Mesendoderm (in vitro differentiated cells): ENCODE measurements around the gene BMP7.

ENCODE experiments used
- DNase-seq: peaks from one replicate; pipeline ENCODE4 v3.0.0; 2013
- H2AK5ac ChIP-seq: 2 replicates; pipeline ENCODE4 v1.6.1; 2013; ENCODE audit warnings: low read length, inconsistent platforms
- H2BK120ac ChIP-seq: 2 replicates; pipeline ENCODE4 v1.6.1; 2013; ENCODE audit warnings: low read depth, mild to moderate bottlenecking, low read length, moderate library complexity, mixed read lengths
- H2BK15ac ChIP-seq: replicated peaks from 2 replicates; pipeline ENCODE4 v1.6.1; 2013; ENCODE audit warnings: low read depth, mild to moderate bottlenecking, moderate library complexity
- H2BK5ac ChIP-seq: 2 replicates; pipeline ENCODE4 v1.6.1; 2013; ENCODE audit warnings: low read length, inconsistent platforms
- H3K18ac ChIP-seq: 2 replicates; pipeline ENCODE4 v1.6.1; 2013; ENCODE audit warnings: mild to moderate bottlenecking, low read length, mixed read lengths
- H3K23ac ChIP-seq: one replicate; pipeline ENCODE4 v1.6.1; 2013; ENCODE audit warnings: low read length
- H3K27ac ChIP-seq: 2 replicates; pipeline ENCODE4 v1.5.1; 2013; ENCODE audit warnings: low read depth, mild to moderate bottlenecking, inconsistent platforms, low read length, moderate library complexity
- H3K27me3 ChIP-seq: 2 replicates; pipeline ENCODE4 v1.6.1; 2013; ENCODE audit warnings: low read length, control low read depth, mild to moderate bottlenecking, inconsistent platforms; ENCODE audit not compliant: insufficient read depth, poor library complexity
- H3K36me3 ChIP-seq: 2 replicates; pipeline ENCODE4 v1.6.1; 2013; ENCODE audit warnings: low read length, inconsistent platforms; ENCODE audit not compliant: control insufficient read depth, insufficient read depth
- H3K4ac ChIP-seq: one replicate; pipeline ENCODE4 v1.6.1; 2013; ENCODE audit warnings: low read depth, mild to moderate bottlenecking, low read length, moderate library complexity
- H3K4me1 ChIP-seq: 2 replicates; pipeline ENCODE4 v1.6.1; 2013; ENCODE audit warnings: low read depth, low read length, inconsistent platforms; ENCODE audit not compliant: control insufficient read depth
- H3K4me2 ChIP-seq: 2 replicates; pipeline ENCODE4 v1.6.1; 2013; ENCODE audit warnings: low read length
- H3K4me3 ChIP-seq: 2 replicates; pipeline ENCODE4 v1.5.1; 2013; ENCODE audit warnings: mild to moderate bottlenecking, low read length
- H3K56ac ChIP-seq: one replicate; pipeline ENCODE4 v1.6.1; 2013; ENCODE audit warnings: low read length
- H3K79me1 ChIP-seq: 2 replicates; pipeline ENCODE4 v1.6.1; 2013; ENCODE audit warnings: low read length, inconsistent platforms
- H3K79me2 ChIP-seq: 2 replicates; pipeline ENCODE4 v1.6.1; 2013; ENCODE audit warnings: mild to moderate bottlenecking, low read length; ENCODE audit not compliant: control insufficient read depth, insufficient read depth
- H3K9ac ChIP-seq: 2 replicates; pipeline ENCODE4 v1.6.1; 2013; ENCODE audit warnings: low read length, inconsistent platforms
- H4K5ac ChIP-seq: one replicate; pipeline ENCODE4 v1.6.1; 2013; ENCODE audit warnings: low read length
- H4K8ac ChIP-seq: one replicate; pipeline ENCODE4 v1.6.1; 2013; ENCODE audit warnings: low read depth, mild to moderate bottlenecking, control low read depth, low read length, moderate library complexity
- WGBS: extraction: QIAGEN DNeasy Blood & Tissue Kit; methylation state at CpG from one replicate; pipeline ENCODE4 v1.1.7; 2013; ENCODE audit warnings: low lambda C conversion rate, missing lambda C conversion rate; ENCODE audit not compliant: insufficient coverage; ENCODE audit errors: extremely low coverage; 5-methylcytosine and 5-hydroxymethylcytosine counted together

The BMP7 gene

DNA sequence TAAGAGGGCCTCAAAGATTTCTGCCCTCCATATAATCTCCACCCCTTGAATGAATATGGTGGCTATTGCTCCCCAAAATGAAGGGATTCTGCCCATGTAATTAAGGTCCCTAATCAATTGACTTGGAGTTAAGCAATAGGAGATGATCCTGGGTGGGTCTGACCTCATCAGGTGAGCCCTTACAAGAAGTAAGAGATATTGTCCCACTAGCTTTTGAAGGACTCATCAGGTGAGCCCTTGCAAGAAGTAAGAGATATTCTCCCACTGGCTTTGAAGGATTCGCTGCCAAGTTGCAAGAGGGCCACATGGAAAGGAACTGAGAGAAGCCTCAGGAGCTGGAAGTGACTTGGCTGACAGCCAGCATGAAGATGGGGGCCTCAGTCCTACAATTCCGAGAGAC is 103.4 kb downstream of the BMP7 start:
- H3K23ac ChIP-seq, result no peak overlapping the region
- no CpG with 5 or more reads among the region's 2 CpGs for WGBS
- no peak overlapping the region for H3K4ac ChIP-seq
- H3K36me3 ChIP-seq, result no peaks in the 10 kb centered on the region
- no peak overlapping the region for H3K4me2 ChIP-seq
- H3K27me3 ChIP-seq, result no peaks in the 10 kb centered on the region
- H3K4me3 ChIP-seq, result no peak overlapping the region
- no peaks in the 10 kb centered on the region for H3K79me1 ChIP-seq
- no peak overlapping the region for H3K18ac ChIP-seq
- H2BK120ac ChIP-seq, result no peak overlapping the region
- no peak overlapping the region for H2AK5ac ChIP-seq
- H4K5ac ChIP-seq, result no peak overlapping the region
- no peak overlapping the region for H2BK5ac ChIP-seq
- H3K56ac ChIP-seq, result no peak overlapping the region
- no peak overlapping the region for H4K8ac ChIP-seq
- no peak overlapping the region for H3K27ac ChIP-seq
- DNase-seq, result no peak
- no peak overlapping the region for H2BK15ac ChIP-seq
- no peak overlapping the region for H3K9ac ChIP-seq
- no peaks in the 10 kb centered on the region for H3K4me1 ChIP-seq
- H3K79me2 ChIP-seq, result no peaks in the 10 kb centered on the region

DNA sequence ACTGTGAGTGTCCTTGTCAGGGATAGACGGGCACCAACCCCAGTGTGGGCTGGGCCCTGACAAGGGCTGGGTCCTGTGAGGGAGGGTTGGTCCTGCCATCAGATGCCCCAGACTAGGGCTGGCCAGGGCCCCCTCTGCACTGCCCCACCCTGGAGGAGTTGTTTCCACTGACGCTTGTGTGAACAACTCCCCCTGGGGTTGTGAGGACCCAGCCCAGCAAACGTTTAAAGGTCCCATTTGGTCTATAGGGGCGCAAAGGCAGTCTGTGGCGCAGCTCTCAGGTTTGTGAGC is 104.1 kb downstream of the BMP7 start:
- H3K18ac ChIP-seq, result no peak overlapping the region
- no peak for DNase-seq
- H3K27me3 ChIP-seq, result no peaks in the 10 kb centered on the region
- no CpG with 5 or more reads among the region's 5 CpGs for WGBS
- H3K56ac ChIP-seq, result no peak overlapping the region
- H2BK5ac ChIP-seq, result no peak overlapping the region
- H2AK5ac ChIP-seq, result no peak overlapping the region
- H3K4me1 ChIP-seq, result no peaks in the 10 kb centered on the region
- no peaks in the 10 kb centered on the region for H3K79me2 ChIP-seq
- no peak overlapping the region for H2BK15ac ChIP-seq
- no peak overlapping the region for H3K4ac ChIP-seq
- H4K8ac ChIP-seq, result no peak overlapping the region
- H3K4me2 ChIP-seq, result no peak overlapping the region
- H3K9ac ChIP-seq, result no peak overlapping the region
- no peak overlapping the region for H3K4me3 ChIP-seq
- no peak overlapping the region for H3K27ac ChIP-seq
- H2BK120ac ChIP-seq, result no peak overlapping the region
- no peak overlapping the region for H4K5ac ChIP-seq
- no peaks in the 10 kb centered on the region for H3K79me1 ChIP-seq
- no peaks in the 10 kb centered on the region for H3K36me3 ChIP-seq
- H3K23ac ChIP-seq, result no peak overlapping the region

DNA sequence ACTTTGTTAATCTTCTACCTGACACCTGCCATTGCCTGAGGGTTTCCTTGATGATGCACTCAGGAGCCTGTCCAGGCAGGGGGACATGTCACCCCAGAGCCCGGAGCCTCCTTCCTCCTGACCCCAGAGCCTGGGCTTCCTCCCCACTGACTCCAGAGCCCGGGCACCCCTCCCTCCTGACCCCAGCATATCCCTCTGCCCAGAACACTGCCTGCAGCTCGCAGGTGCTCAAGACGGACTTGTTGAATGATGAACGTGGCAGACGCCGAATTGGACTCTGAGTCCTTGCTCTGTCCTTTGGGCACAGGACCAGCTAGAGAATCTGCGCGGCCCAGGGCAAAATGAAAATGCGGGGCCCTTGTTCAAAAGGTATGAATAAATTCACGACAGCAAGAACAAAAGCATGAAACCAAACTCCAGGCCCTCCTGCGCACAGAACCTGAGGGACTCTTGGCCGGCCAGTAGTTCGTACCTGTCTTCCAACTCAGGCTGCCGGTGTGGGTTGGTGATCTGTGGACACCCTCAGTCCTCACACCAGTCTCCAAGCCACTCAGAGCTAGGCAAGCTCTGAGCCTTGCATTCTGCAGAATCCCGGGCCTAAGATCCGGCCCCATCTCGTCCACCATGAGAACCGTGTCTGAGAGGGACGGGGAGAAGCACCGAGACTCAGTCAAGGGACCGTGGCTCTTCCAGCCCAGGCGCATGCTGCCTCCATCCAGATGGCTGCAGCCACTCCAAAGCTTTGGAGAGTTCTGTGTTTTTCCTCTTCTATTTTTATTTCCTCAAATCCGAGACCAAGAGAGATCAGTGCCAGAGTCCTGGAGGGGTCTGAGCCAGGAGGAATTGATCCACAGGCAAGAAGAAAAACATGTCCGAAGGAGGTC is 104.7 kb downstream of the BMP7 start:
- H4K5ac ChIP-seq, result no peak overlapping the region
- H2BK15ac ChIP-seq, result no peak overlapping the region
- no peak overlapping the region for H3K18ac ChIP-seq
- no peaks in the 10 kb centered on the region for H3K4me1 ChIP-seq
- WGBS, result no CpG with 5 or more reads among the region's 25 CpGs
- peak overlapping the region; percentile 73 for H3K23ac ChIP-seq
- H3K4ac ChIP-seq, result no peak overlapping the region
- H4K8ac ChIP-seq, result no peak overlapping the region
- H2AK5ac ChIP-seq, result no peak overlapping the region
- H3K36me3 ChIP-seq, result no peaks in the 10 kb centered on the region
- H3K9ac ChIP-seq, result no peak overlapping the region
- H3K79me2 ChIP-seq, result no peaks in the 10 kb centered on the region
- DNase-seq, result no peak
- H3K56ac ChIP-seq, result no peak overlapping the region
- H3K27me3 ChIP-seq, result no peaks in the 10 kb centered on the region
- H2BK5ac ChIP-seq, result no peak overlapping the region
- H3K27ac ChIP-seq, result no peak overlapping the region
- no peaks in the 10 kb centered on the region for H3K79me1 ChIP-seq
- no peak overlapping the region for H2BK120ac ChIP-seq
- no peak overlapping the region for H3K4me2 ChIP-seq
- H3K4me3 ChIP-seq, result no peak overlapping the region

DNA sequence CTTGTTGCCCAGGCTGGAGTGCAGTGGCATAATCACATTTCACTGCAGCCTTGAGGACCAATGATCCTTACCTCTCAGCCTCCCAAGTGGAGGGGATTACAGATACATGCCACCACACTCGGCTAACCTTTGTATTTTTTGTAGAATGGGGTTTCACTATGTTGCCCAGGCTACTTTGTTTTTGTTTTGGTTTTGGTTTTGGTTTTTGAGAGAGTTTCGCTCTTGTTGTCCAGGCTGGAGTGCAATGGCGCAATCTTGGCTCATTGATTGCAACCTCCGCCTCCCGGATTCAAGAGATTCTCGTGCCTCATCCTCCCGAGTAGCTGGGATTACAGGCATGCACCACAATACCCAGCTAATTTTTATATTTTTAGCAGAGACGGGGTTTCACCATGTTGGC is 105.5 kb downstream of the BMP7 start:
- Histone ChIP-seq H2BK15ac (no peak overlapping the region), H2AK5ac (no peak overlapping the region), H3K36me3 (no peaks in the 10 kb centered on the region), H3K79me2 (no peaks in the 10 kb centered on the region), H3K27ac (no peak overlapping the region), H3K56ac (no peak overlapping the region), H4K5ac (no peak overlapping the region), H2BK5ac (no peak overlapping the region), H2BK120ac (no peak overlapping the region), H3K79me1 (no peaks in the 10 kb centered on the region), H3K4me3 (no peak overlapping the region), H3K4me1 (no peaks in the 10 kb centered on the region), H3K18ac (no peak overlapping the region), H3K4me2 (no peak overlapping the region), H3K23ac (no peak overlapping the region), H3K27me3 (no peaks in the 10 kb centered on the region), H3K9ac (no peak overlapping the region), H4K8ac (no peak overlapping the region), H3K4ac (no peak overlapping the region)
- WGBS, result no CpG with 5 or more reads among the region's 8 CpGs
- DNase-seq, result no peak

DNA sequence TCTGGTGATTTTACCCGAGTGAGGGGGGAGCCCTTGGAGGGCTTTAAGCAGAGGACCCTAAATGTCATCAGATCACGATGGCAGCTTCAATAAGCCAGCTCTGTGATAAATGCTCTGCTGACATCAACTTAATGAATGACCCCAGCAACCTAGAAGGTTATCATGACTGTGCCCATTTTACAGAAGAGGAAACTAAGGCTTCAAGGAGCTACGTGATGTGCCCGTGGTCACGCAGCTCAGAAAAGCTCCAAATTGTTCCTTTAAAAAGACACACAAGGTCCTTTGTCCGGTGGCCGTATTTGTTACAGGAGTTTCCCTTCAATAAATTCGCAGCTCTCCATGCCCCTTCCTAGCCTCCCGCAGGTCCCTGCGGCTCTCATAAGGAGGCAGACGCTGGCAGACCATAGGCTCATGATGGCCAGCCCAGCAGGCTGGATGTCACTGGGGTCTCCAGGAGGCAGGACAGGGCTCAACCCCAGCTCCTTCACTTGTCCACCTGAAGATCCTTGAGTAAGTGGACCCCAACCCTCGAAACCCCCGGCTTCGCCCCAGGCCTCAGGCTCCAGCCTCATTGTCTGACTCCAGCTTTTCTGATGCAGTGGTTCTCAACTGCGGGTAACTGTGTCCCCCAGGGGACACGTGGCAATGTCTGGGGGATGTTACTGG is 106.4 kb downstream of the BMP7 start:
- DNase-seq, result no peak
- H3K79me1 ChIP-seq, result no peaks in the 10 kb centered on the region
- no peak overlapping the region for H3K4me3 ChIP-seq
- H3K79me2 ChIP-seq, result no peaks in the 10 kb centered on the region
- no peak overlapping the region for H3K4ac ChIP-seq
- no peak overlapping the region for H3K56ac ChIP-seq
- H2BK120ac ChIP-seq, result no peak overlapping the region
- no peaks in the 10 kb centered on the region for H3K4me1 ChIP-seq
- no peaks in the 10 kb centered on the region for H3K27me3 ChIP-seq
- no peak overlapping the region for H3K9ac ChIP-seq
- H4K5ac ChIP-seq, result no peak overlapping the region
- H2BK15ac ChIP-seq, result no peak overlapping the region
- no peak overlapping the region for H2AK5ac ChIP-seq
- no CpG with 5 or more reads among the region's 16 CpGs for WGBS
- H3K27ac ChIP-seq, result no peak overlapping the region
- no peak overlapping the region for H4K8ac ChIP-seq
- H3K18ac ChIP-seq, result no peak overlapping the region
- H3K4me2 ChIP-seq, result no peak overlapping the region
- no peak overlapping the region for H2BK5ac ChIP-seq
- no peaks in the 10 kb centered on the region for H3K36me3 ChIP-seq
- no peak overlapping the region for H3K23ac ChIP-seq
